ENCODE measurements around the gene TAP1. TPM values are rescaled to one million over a fixed set of nuclear protein-coding genes. Genes with fewer than 3 reads are reported as not detected.

TAP1 gene
- 21.4 and 24.1 TPM in 2 replicates for total RNA-seq (2014; rRNA removed; shearing (Covaris generic))

DNA sequence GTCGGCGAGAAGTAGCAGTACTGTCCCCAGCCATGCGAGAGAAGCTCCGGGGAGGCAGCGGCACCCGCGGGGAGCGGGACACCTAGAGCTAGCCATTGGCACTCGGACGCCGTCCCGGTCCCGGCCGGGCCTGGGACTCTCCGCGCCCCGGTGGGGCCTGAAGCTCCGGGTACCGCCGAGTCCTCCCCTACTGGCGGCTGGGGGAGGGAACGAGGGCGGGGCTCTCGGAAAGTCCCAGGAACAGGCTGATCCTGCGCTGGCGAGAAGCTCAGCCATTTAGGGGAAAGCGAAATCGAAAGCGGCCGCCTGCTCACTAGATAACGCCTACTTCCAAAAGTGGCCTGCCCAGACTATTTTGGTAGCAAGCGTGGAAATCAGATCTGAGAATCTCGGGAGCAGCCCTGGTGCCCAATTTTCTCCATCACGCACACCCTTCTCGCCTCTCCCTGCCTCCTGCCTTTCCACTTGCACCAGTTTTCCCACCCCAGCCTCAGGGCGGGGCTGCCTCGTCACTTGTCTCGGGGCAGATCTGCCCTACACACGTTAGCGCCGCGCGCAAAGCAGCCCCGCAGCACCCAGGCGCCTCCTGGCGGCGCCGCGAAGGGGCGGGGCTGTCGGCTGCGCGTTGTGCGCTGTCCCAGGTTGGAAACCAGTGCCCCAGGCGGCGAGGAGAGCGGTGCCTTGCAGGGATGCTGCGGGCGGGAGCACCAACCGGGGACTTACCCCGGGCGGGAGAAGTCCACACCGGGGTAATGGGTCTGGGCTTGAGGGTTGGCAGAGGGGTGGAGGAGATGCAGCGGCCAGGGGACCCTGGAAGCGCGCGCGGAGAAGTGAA is at the start of gene TAP1, which contains the start of gene PSMB9:
TSS of gene TAP1 (minus strand) at position 164 of the 835 bp plus-strand sequence. CDS start at position 96, 68 bp downstream.
TSS of gene PSMB9 (plus strand) at position 652 of the 835 bp plus-strand sequence. CDS start at position 690, 38 bp downstream.

DNA sequence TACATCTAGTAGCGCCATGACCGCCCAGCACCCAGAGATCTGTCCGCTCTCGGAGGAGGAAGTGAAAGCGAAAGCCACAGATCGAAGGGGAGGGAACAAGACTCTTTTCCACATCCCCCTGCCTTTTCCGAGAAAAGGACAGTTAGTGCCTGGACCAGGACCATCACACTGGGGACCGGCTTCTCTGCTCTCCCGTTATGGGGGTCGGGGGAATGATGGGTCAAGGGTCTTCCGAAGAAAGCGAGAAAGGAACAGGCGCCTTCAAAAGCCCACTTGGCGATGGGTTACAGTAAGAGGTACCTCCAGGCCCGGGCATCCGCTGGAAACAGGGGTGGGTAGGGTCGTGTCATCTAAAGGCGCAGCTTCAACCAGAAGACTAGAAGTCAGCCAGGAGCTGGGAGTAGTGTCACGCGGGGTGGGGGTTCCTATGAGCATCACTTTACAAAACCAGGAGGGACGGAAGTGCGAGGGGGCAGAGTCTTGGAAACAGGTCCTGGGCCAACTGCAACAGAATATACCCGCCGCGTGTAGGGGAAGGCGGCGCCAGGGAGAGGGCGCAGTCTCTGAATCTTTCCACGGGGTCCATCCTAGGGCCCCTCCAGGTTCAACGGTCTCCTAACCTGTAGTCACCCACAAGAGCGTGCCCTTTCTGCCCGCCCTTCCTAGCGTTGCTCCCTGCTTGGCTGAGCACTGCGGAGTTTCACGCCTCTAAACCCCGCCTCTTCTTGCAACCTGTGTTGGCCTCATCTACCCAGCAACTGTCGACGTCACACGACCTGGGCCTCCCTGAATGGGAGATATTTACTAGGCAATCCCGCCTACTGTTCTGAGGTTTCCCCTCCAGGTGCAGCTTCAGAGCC is 9.3 kb downstream of the TAP1 start, which contains the start of gene PSMB8:
TSS of gene PSMB8 (minus strand) at position 69 of the 860 bp plus-strand sequence. CDS start at position 18, 51 bp downstream.

DNA sequence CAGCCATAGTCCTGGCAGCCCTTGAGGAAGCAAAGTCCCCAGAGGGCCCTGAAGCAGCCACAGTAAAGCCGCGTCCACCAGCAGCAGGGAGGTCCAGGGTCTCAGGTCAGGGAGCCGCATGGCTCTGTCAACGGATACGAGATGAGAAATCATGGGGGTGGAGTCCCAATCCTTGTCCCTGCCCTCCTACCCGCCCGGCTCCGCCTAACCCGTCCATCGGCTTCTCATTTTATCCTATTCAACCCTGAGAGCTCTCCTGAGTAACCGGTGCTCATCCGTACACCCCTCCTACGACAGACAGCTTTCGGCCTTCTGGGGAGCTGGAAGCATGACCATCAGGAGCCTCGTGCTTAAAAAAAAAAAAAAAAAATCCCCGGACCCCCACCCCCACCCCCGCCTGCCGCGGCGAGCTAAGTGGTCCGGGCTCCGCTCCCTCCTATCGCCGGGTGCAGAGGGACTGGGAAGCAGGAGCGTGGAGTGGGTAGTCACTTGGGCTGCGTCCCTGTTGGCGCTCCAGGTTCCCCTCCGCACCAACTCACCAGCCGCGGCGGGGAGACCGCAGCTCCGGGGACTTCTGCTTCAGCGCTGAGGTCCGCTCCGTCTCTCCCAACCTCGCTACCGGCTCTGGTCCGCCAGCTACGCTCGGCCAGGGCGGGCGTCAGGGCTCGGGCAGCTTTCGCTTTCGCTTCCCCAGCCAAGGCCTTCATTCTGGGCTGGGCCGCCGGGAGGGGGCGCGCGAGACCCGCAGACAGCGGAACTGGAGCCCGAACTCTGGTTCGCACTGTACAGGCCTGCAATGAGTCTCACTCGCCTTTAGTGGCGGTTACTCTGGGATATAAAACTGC is 15.2 kb downstream of the TAP1 start, which contains the start of gene TAP2:
TSS of gene TAP2 (minus strand) at position 626 of the 845 bp plus-strand sequence. CDS start at position 120, 506 bp downstream.

GRCh38 chr6:32816746-32817204 is 36.7 kb downstream of the TAP1 start, which contains the start of gene HLA-DOB:
HLA-DOB (minus strand) TSS chr6:32817002; CDS start chr6:32816951, 51 bp downstream.

Small RNA genes within 50 kb of the gene (small RNA-seq; reads per million reads assigned to genes)
- gene HLA-Z, result not detected

Other genes starting within 250 kb of the TAP1 start
- gene HLA-DQA1, start 216.3 kb downstream of the TAP1 start, total RNA-seq (2014; rRNA removed; shearing (Covaris generic)), result 1.9 and 2.0 TPM in 2 replicates
- gene HLA-DQB1, start 187.0 kb downstream of the TAP1 start, total RNA-seq (2014; rRNA removed; shearing (Covaris generic)), result 3.1 and 8.3 TPM in 2 replicates
- gene HLA-DQA2, start 112.3 kb downstream of the TAP1 start, total RNA-seq (2014; rRNA removed; shearing (Covaris generic)), result 3.1 and 3.8 TPM in 2 replicates
- gene HLA-DQB2, start 90.2 kb downstream of the TAP1 start, total RNA-seq (2014; rRNA removed; shearing (Covaris generic)), result 0.19 TPM in 1 of 2 replicates, not detected in the other
- 1.7 and 2.0 TPM in 2 replicates for gene HLA-DOB, start 36.7 kb downstream of the TAP1 start, total RNA-seq (2014; rRNA removed; shearing (Covaris generic))
- gene TAP2, start 15.0 kb downstream of the TAP1 start, total RNA-seq (2014; rRNA removed; shearing (Covaris generic)), result 55.3 and 58.2 TPM in 2 replicates
- gene PSMB8, start 9.7 kb downstream of the TAP1 start, total RNA-seq (2014; rRNA removed; shearing (Covaris generic)), result 57.1 and 59.6 TPM in 2 replicates
- 23.9 and 29.9 TPM in 2 replicates for gene PSMB9, start 488 bp upstream of the TAP1 start, total RNA-seq (2014; rRNA removed; shearing (Covaris generic))
- 16.0 and 16.5 TPM in 2 replicates for gene HLA-DMB, start 87.3 kb upstream of the TAP1 start, total RNA-seq (2014; rRNA removed; shearing (Covaris generic))
- gene HLA-DMA, start 99.4 kb upstream of the TAP1 start, total RNA-seq (2014; rRNA removed; shearing (Covaris generic)), result 46.9 and 55.9 TPM in 2 replicates
- 171 and 216 TPM in 2 replicates for gene BRD2, start 114.9 kb upstream of the TAP1 start, total RNA-seq (2014; rRNA removed; shearing (Covaris generic))
- gene HLA-DOA, start 155.9 kb upstream of the TAP1 start, total RNA-seq (2014; rRNA removed; shearing (Covaris generic)), result 4.1 and 4.3 TPM in 2 replicates
- 147 and 155 TPM in 2 replicates for gene HLA-DPA1, start 219.9 kb upstream of the TAP1 start, total RNA-seq (2014; rRNA removed; shearing (Covaris generic))
- 96.3 and 110 TPM in 2 replicates for gene HLA-DPB1, start 222.3 kb upstream of the TAP1 start, total RNA-seq (2014; rRNA removed; shearing (Covaris generic))

Data from A375 (cell line).